ENCODE results near the gene FMN1.

- TF ChIP-seq, protein P1, sequence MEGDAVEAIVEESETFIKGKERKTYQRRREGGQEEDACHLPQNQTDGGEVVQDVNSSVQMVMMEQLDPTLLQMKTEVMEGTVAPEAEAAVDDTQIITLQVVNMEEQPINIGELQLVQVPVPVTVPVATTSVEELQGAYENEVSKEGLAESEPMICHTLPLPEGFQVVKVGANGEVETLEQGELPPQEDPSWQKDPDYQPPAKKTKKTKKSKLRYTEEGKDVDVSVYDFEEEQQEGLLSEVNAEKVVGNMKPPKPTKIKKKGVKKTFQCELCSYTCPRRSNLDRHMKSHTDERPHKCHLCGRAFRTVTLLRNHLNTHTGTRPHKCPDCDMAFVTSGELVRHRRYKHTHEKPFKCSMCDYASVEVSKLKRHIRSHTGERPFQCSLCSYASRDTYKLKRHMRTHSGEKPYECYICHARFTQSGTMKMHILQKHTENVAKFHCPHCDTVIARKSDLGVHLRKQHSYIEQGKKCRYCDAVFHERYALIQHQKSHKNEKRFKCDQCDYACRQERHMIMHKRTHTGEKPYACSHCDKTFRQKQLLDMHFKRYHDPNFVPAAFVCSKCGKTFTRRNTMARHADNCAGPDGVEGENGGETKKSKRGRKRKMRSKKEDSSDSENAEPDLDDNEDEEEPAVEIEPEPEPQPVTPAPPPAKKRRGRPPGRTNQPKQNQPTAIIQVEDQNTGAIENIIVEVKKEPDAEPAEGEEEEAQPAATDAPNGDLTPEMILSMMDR (IDR thresholded peaks at IDR 0.05), result no peak
- no peak for TF ChIP-seq POLR2A (IDR thresholded peaks at IDR 0.05)
Measured at GRCh38 chr15:33005582-33005981, 188.9 kb downstream of the FMN1 start.
